Coronary artery (tissue), 2 donors: ENCODE data around the gene INPP5K.

Experiments used
- DNase-seq: peaks from one replicate; pipeline ENCODE4 v3.0.0-alpha.2; 2017; ENCODE audit warnings: low spot score
- H3K27ac ChIP-seq, 2 donors: fragments of 200-600 bp; sonication (generic); one replicate each; pipeline ENCODE4 v1.5.1; 2016 to 2019
- H3K4me3 ChIP-seq: fragments of 200-600 bp; sonication (generic); 2 replicates; pipeline ENCODE4 v1.5.1; 2016; ENCODE audit warnings: mild to moderate bottlenecking, moderate library complexity
- TF ChIP-seq, protein P1 (sequence below): fragments of 200-600 bp; sonication (generic); IDR thresholded peaks from one replicate; pipeline ENCODE4 v1.5.1; 2019; ENCODE audit warnings: antibody characterized with exemption

INPP5K gene

DNA sequence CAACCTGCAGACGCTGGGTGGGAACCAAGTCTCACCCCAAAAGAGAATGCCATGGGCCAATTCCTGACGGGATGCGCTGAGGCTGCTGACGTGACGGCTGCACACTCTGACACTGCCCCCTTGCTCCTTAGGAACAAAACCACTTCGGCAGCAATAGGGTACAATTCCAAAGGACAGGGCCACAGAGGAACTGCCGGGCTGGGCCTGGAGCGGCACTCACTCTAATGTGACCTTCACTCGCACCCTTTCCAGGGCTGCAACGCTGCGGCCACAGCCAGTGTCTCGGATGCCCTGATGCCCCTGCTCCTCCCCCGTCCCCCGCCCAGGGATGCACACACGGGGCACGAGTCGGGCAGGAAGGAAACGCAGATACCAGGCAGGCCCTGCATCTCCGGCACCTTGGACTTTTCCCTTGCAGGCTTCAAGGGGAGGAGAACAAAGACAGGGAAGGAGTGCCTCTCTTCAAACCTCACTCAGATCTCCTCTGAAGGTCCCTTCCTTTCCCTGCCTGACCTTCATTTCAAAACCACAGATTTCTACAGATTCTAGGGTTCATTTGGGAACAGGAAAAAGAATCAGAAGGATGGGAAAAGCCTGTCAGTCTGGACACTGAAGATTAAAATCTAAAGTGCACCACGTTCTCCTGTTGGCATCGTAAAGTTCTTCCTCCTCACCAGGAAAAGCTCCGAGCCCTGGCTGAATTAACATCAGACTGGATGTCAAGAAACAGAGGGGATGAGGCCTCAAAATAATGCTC is 43.9 kb upstream of the INPP5K start:
- TF ChIP-seq, protein P1, sequence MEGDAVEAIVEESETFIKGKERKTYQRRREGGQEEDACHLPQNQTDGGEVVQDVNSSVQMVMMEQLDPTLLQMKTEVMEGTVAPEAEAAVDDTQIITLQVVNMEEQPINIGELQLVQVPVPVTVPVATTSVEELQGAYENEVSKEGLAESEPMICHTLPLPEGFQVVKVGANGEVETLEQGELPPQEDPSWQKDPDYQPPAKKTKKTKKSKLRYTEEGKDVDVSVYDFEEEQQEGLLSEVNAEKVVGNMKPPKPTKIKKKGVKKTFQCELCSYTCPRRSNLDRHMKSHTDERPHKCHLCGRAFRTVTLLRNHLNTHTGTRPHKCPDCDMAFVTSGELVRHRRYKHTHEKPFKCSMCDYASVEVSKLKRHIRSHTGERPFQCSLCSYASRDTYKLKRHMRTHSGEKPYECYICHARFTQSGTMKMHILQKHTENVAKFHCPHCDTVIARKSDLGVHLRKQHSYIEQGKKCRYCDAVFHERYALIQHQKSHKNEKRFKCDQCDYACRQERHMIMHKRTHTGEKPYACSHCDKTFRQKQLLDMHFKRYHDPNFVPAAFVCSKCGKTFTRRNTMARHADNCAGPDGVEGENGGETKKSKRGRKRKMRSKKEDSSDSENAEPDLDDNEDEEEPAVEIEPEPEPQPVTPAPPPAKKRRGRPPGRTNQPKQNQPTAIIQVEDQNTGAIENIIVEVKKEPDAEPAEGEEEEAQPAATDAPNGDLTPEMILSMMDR, result no peak
- no peak for DNase-seq
- H3K4me3 ChIP-seq, result peak overlapping the region; percentile 26
- no peak overlapping the region for H3K27ac ChIP-seq

DNA sequence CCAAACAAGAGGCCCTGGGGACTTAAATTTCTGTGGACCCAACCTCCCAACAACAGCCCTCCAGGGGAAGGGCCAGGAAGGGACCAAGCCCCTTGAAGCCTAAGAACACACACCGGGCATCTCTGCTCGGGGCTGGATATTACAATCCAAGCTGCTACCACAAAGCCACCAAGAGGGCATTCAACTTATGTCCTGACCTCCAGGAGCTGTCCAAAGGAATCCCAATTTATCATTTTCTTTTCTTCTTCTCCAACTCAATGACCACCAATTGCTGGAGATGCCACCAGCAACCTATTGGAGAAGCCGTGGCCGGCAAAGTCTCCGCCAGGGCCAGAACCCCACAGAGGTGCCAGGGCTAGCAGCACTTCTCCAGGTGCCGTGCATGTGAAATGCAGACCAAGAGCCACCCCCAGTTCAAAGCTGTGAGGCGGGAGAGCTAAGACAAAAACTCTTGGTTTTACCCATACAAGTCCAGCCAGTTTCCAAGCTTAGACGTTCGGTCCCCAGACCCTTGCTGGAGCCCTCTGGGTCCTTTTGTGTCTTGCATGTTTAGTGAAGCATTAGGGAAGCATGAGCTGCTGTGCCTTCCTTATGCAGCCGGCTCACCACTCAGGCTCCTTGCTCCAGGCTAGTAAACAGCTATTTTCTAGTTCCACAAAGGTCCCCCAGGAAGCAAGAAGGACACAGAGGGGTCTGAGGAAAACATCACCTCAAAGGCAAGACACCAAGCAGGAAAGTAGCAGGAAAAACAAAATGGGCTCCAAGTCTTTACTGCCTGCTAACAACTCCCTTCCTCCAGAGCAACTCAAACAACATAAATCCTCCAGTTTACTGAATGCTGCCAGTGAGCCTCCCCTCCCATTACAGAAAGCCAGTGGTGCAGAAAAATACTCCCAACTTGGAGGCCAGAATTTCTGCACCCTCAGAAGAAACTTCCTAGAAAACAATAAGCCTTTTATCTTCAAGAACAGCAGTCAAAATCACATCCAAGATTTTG is 42.9 kb upstream of the INPP5K start:
- DNase-seq, result no peak
- TF ChIP-seq, protein P1, result no peak
- H3K27ac ChIP-seq, result no peak overlapping the region

DNA sequence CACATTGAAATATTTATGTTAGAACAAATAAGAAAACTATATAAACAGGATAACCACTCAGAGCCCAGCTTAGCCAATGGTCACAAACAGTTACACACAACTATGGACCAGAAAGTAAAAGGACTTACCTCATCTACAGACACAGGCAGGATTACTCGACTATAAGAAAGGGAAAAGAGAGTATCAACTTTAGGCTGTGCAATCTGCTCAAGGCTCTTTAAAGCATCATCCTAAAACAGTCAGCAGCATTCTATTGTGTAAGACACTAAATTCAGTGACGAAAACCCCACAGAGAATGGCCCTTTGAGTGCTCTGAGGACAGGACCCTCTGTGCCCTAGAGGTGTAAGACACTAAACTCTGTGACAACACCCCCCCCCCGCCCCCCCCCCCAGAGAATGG is 42.0 kb upstream of the INPP5K start:
- Histone ChIP-seq H3K27ac (no peak overlapping the region), H3K4me3 (no peak overlapping the region)
- TF ChIP-seq, protein P1, result no peak
- no peak for DNase-seq

More for the DNA sequence above, 42.9 kb upstream of the INPP5K start:
- no peak overlapping the region for H3K4me3 ChIP-seq

DNA sequence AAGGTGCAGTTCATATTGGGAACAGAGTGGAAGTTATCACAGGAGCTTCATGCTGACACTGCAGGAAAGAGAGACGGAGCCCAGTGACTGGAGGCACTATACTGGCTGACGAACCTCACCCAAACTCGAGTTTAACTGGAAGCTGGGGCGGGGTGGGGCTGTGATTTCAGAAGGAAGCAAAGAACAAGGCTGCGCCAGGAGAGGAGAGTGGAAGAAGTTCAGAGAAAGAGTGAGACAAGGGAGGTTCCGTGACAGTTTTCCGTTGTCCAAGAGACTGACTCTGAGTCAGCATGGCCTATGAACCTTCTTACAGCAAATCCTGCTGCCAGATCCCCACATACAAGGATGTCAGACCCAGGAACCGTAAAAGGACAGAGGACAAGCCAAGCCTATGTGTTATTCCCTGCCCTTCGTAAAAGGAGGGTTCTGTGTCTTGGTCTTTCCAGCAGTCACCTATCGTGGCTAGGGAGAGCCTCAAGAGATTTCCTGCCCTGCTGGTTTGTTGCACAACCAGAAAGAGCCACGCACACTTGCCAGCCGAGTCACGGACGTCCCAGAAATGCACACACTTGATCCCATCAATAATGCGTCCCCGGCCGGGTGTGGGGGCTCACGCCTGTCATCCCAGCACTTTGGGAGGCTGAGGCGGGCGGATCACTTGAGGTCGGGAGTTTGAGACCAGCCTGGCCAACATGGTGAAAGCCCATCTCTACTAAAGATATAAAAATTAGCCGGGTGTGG is 41.1 kb upstream of the INPP5K start:
- TF ChIP-seq, protein P1, result no peak
- Histone ChIP-seq H3K27ac (peak overlapping the region in 1 of 2 donors; percentile 22), H3K4me3 (no peak overlapping the region)
- no peak for DNase-seq

DNA sequence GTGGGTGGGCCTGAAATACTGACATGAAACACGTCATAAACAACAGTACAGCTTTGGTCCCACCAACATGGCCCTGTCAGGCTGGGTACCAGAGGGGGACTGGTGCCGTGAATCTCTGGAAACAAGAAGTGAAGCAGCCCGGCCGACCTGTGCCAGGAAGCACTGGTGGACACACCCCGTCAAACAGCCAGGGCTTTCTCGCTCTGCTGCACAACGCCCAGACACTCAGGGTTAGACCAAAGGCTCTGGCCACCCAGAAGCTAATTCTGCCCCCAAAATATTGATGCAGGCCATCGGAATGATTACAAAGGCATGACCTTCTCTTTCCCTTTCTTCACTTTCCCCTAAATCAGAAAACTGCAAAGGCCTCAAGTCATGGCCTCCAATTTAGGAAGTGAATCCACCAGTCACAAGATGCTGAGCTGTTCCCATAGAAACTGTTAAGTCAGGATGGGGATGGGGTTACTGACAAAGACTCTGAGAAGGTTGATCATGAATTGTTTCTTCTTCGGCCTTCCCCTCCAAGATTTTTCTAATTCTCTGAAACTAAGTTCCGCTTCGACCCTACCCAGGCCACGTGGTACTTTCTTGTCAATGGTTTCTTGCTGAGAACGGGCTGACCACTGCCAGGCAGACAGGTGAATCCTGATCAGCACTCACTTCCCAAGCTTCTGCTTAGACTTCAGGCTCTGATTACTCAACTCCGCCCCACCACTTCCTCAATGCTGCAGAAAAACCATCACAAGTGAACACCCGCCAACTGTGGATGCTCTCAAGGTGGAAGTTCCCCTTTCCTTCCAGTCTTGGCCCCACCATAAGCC is 39.4 kb upstream of the INPP5K start:
- TF ChIP-seq, protein P1, result no peak
- no peak for DNase-seq
- Histone ChIP-seq H3K27ac (peak overlapping the region in 1 of 2 donors; percentile 4), H3K4me3 (no peak overlapping the region)
